WTC11 (cell line): ENCODE measurements around the gene RSAD1. TPM values are rescaled to one million over a fixed set of nuclear protein-coding genes. Genes with fewer than 3 reads are reported as not detected.

Source experiments
- GRHL2 ChIP-seq: fragments of 250-450 bp; sonication (Bioruptor Pico); IDR thresholded peaks from 2 replicates; pipeline ENCODE4 v1.8.0; 2022; ENCODE audit warnings: mild to moderate bottlenecking, moderate library complexity; ENCODE audit not compliant: insufficient replicate concordance, severe bottlenecking
- SOX15 ChIP-seq: fragments of 250-450 bp; sonication (Bioruptor Pico); IDR thresholded peaks from 2 replicates; pipeline ENCODE4 v1.9.0; 2021; ENCODE audit warnings: mild to moderate bottlenecking
- total RNA-seq: library from RNA; stranded (reverse); gene quantifications from 3 replicates; pipeline ENCODE4 v1.2.3, GENCODE V29; 2021
- TF ChIP-seq, protein P1 (sequence below): fragments of 250-450 bp; sonication (Bioruptor Pico); IDR thresholded peaks from 2 replicates; pipeline ENCODE4 v1.9.0; 2021; ENCODE audit warnings: mild to moderate bottlenecking, borderline replicate concordance
- TF ChIP-seq, protein P2 (sequence below): sonication (generic); formaldehyde crosslinking; conservative IDR thresholded peaks from 2 replicates; pipeline ENCODE4 v1.8.1; 2023; ENCODE audit warnings: mild to moderate bottlenecking, low read depth, missing genetic modification reagents, moderate library complexity
- TF ChIP-seq, protein P3 (sequence below): fragments of 250-450 bp; sonication (Bioruptor Pico); IDR thresholded peaks from 2 replicates; pipeline ENCODE4 v2.1.2; 2022; ENCODE audit warnings: mild to moderate bottlenecking, moderate library complexity
- TF ChIP-seq, protein P4 (sequence below): sonication (generic); formaldehyde crosslinking; IDR thresholded peaks from 2 replicates; pipeline ENCODE4 v1.8.0; 2023; ENCODE audit warnings: missing genetic modification reagents, mild to moderate bottlenecking, borderline replicate concordance
- TF ChIP-seq, protein P5 (sequence below): fragments of 250-450 bp; sonication (Bioruptor Pico); IDR thresholded peaks from 2 replicates; pipeline ENCODE4 v1.8.0; 2021; ENCODE audit warnings: mild to moderate bottlenecking
- TF ChIP-seq, protein P6 (sequence below): sonication (generic); formaldehyde crosslinking; IDR thresholded peaks from 2 replicates; pipeline ENCODE4 v1.8.1; 2022; ENCODE audit warnings: missing genetic modification reagents, borderline replicate concordance
- TF ChIP-seq, protein P7 (sequence below): sonication (generic); formaldehyde crosslinking; IDR thresholded peaks from 2 replicates; pipeline ENCODE4 v1.8.0; 2022; ENCODE audit warnings: mild to moderate bottlenecking, missing genetic modification reagents
- TF ChIP-seq, protein P8 (sequence below): sonication (generic); formaldehyde crosslinking; IDR thresholded peaks from 2 replicates; pipeline ENCODE4 v1.8.1; 2022; ENCODE audit warnings: mild to moderate bottlenecking, moderate library complexity, missing genetic modification reagents
- TF ChIP-seq, protein P9 (sequence below): sonication (generic); formaldehyde crosslinking; IDR thresholded peaks from 2 replicates; pipeline ENCODE4 v1.8.0; 2022; ENCODE audit warnings: missing genetic modification reagents

The RSAD1 gene
- total RNA-seq, 1 experiment from 2014 or later = 35.1 TPM

DNA sequence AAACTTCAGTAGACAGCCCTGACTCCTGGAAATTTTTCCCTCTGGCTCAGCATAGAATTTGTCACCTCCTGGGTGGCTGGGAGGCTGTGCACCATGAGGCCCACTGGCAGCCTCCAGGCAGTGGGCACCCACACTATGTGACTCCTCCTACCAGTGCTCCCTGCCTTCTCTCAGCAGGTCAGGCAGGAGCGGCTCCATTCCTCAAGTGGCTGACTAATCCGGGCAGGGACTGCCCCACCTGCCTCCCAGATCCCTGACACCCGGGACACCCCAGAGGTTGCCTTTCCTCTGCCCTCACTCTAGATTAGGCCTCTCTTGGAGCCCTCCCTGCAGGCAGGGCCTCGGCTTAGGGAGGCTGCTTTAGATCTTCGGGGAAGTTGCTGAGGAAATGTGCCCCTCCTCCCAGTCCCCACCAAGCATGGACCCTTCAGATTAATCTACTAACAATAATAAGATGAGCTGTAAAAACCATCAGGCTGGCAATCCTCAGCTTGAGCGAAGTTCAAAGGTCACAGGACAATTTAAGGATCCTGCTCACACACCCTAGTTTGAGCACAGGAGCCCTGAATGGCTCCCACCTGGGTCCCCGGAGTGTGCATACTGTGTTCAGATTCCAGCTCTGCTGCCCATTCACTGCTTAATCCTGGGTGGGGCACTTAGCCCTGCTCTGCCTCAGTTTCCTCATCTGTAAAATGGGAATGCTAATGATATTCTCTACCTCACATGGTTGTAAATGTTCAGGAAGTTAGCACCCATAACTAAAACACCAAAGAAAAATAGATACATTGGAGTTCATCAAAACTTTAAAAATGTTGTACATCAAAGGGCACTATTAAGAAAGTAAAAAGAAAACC, 19.6 kb downstream of the RSAD1 start (continued):
- TF ChIP-seq, protein P1, sequence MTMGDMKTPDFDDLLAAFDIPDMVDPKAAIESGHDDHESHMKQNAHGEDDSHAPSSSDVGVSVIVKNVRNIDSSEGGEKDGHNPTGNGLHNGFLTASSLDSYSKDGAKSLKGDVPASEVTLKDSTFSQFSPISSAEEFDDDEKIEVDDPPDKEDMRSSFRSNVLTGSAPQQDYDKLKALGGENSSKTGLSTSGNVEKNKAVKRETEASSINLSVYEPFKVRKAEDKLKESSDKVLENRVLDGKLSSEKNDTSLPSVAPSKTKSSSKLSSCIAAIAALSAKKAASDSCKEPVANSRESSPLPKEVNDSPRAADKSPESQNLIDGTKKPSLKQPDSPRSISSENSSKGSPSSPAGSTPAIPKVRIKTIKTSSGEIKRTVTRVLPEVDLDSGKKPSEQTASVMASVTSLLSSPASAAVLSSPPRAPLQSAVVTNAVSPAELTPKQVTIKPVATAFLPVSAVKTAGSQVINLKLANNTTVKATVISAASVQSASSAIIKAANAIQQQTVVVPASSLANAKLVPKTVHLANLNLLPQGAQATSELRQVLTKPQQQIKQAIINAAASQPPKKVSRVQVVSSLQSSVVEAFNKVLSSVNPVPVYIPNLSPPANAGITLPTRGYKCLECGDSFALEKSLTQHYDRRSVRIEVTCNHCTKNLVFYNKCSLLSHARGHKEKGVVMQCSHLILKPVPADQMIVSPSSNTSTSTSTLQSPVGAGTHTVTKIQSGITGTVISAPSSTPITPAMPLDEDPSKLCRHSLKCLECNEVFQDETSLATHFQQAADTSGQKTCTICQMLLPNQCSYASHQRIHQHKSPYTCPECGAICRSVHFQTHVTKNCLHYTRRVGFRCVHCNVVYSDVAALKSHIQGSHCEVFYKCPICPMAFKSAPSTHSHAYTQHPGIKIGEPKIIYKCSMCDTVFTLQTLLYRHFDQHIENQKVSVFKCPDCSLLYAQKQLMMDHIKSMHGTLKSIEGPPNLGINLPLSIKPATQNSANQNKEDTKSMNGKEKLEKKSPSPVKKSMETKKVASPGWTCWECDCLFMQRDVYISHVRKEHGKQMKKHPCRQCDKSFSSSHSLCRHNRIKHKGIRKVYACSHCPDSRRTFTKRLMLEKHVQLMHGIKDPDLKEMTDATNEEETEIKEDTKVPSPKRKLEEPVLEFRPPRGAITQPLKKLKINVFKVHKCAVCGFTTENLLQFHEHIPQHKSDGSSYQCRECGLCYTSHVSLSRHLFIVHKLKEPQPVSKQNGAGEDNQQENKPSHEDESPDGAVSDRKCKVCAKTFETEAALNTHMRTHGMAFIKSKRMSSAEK (CRISPR knock-in tag) = no peak
- TF ChIP-seq SOX15 (CRISPR knock-in tag) = no peak
- TF ChIP-seq, protein P2, sequence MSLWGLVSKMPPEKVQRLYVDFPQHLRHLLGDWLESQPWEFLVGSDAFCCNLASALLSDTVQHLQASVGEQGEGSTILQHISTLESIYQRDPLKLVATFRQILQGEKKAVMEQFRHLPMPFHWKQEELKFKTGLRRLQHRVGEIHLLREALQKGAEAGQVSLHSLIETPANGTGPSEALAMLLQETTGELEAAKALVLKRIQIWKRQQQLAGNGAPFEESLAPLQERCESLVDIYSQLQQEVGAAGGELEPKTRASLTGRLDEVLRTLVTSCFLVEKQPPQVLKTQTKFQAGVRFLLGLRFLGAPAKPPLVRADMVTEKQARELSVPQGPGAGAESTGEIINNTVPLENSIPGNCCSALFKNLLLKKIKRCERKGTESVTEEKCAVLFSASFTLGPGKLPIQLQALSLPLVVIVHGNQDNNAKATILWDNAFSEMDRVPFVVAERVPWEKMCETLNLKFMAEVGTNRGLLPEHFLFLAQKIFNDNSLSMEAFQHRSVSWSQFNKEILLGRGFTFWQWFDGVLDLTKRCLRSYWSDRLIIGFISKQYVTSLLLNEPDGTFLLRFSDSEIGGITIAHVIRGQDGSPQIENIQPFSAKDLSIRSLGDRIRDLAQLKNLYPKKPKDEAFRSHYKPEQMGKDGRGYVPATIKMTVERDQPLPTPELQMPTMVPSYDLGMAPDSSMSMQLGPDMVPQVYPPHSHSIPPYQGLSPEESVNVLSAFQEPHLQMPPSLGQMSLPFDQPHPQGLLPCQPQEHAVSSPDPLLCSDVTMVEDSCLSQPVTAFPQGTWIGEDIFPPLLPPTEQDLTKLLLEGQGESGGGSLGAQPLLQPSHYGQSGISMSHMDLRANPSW (CRISPR knock-in tag) = no peak
- TF ChIP-seq, protein P3, sequence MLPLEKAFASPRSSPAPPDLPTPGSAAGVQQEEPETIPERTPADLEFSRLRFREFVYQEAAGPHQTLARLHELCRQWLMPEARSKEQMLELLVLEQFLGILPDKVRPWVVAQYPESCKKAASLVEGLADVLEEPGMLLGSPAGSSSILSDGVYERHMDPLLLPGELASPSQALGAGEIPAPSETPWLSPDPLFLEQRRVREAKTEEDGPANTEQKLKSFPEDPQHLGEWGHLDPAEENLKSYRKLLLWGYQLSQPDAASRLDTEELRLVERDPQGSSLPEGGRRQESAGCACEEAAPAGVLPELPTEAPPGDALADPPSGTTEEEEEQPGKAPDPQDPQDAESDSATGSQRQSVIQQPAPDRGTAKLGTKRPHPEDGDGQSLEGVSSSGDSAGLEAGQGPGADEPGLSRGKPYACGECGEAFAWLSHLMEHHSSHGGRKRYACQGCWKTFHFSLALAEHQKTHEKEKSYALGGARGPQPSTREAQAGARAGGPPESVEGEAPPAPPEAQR (CRISPR knock-in tag) = no peak
- TF ChIP-seq, protein P4, sequence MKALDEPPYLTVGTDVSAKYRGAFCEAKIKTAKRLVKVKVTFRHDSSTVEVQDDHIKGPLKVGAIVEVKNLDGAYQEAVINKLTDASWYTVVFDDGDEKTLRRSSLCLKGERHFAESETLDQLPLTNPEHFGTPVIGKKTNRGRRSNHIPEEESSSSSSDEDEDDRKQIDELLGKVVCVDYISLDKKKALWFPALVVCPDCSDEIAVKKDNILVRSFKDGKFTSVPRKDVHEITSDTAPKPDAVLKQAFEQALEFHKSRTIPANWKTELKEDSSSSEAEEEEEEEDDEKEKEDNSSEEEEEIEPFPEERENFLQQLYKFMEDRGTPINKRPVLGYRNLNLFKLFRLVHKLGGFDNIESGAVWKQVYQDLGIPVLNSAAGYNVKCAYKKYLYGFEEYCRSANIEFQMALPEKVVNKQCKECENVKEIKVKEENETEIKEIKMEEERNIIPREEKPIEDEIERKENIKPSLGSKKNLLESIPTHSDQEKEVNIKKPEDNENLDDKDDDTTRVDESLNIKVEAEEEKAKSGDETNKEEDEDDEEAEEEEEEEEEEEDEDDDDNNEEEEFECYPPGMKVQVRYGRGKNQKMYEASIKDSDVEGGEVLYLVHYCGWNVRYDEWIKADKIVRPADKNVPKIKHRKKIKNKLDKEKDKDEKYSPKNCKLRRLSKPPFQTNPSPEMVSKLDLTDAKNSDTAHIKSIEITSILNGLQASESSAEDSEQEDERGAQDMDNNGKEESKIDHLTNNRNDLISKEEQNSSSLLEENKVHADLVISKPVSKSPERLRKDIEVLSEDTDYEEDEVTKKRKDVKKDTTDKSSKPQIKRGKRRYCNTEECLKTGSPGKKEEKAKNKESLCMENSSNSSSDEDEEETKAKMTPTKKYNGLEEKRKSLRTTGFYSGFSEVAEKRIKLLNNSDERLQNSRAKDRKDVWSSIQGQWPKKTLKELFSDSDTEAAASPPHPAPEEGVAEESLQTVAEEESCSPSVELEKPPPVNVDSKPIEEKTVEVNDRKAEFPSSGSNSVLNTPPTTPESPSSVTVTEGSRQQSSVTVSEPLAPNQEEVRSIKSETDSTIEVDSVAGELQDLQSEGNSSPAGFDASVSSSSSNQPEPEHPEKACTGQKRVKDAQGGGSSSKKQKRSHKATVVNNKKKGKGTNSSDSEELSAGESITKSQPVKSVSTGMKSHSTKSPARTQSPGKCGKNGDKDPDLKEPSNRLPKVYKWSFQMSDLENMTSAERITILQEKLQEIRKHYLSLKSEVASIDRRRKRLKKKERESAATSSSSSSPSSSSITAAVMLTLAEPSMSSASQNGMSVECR (CRISPR knock-in tag) = no peak
- TF ChIP-seq, protein P5, sequence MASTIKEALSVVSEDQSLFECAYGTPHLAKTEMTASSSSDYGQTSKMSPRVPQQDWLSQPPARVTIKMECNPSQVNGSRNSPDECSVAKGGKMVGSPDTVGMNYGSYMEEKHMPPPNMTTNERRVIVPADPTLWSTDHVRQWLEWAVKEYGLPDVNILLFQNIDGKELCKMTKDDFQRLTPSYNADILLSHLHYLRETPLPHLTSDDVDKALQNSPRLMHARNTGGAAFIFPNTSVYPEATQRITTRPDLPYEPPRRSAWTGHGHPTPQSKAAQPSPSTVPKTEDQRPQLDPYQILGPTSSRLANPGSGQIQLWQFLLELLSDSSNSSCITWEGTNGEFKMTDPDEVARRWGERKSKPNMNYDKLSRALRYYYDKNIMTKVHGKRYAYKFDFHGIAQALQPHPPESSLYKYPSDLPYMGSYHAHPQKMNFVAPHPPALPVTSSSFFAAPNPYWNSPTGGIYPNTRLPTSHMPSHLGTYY (CRISPR knock-in tag) = no peak
- TF ChIP-seq, protein P6, sequence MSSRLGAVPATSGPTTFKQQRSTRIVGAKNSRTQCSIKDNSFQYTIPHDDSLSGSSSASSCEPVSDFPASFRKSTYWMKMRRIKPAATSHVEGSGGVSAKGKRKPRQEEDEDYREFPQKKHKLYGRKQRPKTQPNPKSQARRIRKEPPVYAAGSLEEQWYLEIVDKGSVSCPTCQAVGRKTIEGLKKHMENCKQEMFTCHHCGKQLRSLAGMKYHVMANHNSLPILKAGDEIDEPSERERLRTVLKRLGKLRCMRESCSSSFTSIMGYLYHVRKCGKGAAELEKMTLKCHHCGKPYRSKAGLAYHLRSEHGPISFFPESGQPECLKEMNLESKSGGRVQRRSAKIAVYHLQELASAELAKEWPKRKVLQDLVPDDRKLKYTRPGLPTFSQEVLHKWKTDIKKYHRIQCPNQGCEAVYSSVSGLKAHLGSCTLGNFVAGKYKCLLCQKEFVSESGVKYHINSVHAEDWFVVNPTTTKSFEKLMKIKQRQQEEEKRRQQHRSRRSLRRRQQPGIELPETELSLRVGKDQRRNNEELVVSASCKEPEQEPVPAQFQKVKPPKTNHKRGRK (CRISPR knock-in tag) = no peak
- TF ChIP-seq, protein P7, sequence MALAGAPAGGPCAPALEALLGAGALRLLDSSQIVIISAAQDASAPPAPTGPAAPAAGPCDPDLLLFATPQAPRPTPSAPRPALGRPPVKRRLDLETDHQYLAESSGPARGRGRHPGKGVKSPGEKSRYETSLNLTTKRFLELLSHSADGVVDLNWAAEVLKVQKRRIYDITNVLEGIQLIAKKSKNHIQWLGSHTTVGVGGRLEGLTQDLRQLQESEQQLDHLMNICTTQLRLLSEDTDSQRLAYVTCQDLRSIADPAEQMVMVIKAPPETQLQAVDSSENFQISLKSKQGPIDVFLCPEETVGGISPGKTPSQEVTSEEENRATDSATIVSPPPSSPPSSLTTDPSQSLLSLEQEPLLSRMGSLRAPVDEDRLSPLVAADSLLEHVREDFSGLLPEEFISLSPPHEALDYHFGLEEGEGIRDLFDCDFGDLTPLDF (CRISPR knock-in tag) = no peak
- no peak for TF ChIP-seq GRHL2 (CRISPR knock-in tag)
- TF ChIP-seq, protein P8, sequence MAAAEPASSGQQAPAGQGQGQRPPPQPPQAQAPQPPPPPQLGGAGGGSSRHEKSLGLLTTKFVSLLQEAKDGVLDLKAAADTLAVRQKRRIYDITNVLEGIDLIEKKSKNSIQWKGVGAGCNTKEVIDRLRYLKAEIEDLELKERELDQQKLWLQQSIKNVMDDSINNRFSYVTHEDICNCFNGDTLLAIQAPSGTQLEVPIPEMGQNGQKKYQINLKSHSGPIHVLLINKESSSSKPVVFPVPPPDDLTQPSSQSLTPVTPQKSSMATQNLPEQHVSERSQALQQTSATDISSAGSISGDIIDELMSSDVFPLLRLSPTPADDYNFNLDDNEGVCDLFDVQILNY (CRISPR knock-in tag) = no peak
- TF ChIP-seq, protein P9, sequence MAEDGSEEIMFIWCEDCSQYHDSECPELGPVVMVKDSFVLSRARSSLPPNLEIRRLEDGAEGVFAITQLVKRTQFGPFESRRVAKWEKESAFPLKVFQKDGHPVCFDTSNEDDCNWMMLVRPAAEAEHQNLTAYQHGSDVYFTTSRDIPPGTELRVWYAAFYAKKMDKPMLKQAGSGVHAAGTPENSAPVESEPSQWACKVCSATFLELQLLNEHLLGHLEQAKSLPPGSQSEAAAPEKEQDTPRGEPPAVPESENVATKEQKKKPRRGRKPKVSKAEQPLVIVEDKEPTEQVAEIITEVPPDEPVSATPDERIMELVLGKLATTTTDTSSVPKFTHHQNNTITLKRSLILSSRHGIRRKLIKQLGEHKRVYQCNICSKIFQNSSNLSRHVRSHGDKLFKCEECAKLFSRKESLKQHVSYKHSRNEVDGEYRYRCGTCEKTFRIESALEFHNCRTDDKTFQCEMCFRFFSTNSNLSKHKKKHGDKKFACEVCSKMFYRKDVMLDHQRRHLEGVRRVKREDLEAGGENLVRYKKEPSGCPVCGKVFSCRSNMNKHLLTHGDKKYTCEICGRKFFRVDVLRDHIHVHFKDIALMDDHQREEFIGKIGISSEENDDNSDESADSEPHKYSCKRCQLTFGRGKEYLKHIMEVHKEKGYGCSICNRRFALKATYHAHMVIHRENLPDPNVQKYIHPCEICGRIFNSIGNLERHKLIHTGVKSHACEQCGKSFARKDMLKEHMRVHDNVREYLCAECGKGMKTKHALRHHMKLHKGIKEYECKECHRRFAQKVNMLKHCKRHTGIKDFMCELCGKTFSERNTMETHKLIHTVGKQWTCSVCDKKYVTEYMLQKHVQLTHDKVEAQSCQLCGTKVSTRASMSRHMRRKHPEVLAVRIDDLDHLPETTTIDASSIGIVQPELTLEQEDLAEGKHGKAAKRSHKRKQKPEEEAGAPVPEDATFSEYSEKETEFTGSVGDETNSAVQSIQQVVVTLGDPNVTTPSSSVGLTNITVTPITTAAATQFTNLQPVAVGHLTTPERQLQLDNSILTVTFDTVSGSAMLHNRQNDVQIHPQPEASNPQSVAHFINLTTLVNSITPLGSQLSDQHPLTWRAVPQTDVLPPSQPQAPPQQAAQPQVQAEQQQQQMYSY = no peak
